ENCODE measurements around the gene RGR. TPM values are rescaled to one million over a fixed set of nuclear protein-coding genes. Genes with fewer than 3 reads are reported as not detected.

RGR gene
- polyA plus RNA-seq, 1 donor (not counting 4 experiments of a cell fraction or from before 2014, with no cell fraction given): not detected

DNA sequence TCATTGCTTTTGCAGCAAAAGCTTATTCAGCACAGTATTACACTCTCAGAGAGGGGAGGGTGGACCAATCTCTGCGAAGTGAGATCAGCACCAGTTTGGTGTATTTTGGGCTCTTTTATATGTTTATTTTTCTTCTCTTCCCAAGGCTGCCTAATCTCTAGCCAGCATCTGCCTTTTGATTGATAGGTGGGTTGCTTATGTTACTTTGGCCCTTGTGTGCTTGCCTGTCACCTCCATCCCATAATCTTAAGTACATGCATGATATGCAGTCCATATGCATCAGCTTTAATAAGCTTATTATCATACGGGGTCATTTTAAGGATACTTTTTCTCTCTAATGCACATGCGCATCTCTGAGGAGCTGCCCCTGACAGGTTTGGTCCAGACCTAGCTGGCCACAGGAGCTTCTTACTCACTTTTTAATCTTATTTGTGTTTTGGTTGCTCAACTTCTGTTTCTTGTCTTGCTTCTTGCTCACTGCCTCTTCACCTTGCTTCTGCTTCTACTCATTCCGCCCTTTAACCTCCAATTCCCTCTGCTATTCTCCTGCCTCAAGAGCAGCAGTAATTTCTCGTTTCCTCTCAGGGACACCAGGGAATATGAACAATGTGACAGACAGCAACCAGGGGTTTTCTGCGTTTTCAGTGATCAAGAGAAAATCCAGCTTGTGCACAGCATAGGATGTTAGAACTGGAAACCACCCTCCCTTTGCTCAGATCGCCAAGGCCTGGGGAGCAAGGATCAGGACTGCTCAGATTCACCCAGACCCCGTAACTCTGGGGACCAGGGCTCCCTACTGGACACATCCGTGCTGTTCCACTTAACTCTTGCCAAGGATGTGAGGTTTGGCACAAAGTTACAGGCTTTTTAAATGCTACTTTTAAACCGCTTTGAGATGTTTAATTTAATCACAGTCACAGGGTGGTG lies 10.0 kb downstream of the RGR start:
- no peaks in the 10 kb centered on the region for H3K9me1 ChIP-seq (ENCODE audit: control insufficient read depth, extremely low read depth, insufficient read depth, low read length)
- no peaks in the 10 kb centered on the region for H3K79me2 ChIP-seq (ENCODE audit: control insufficient read depth, insufficient read depth, low read length)
- H3K27me3 ChIP-seq (ENCODE audit: control insufficient read depth, extremely low read depth, insufficient read depth, low read length): no peaks in the 10 kb centered on the region
- DNase-seq (ENCODE audit: low read depth, low spot score) (no peak), FAIRE-seq (no peak)
- H3K4me2 ChIP-seq (ENCODE audit: control insufficient read depth, extremely low read depth, insufficient read depth, low read depth, low read length): no peak overlapping the region
- H3K9me3 ChIP-seq (ENCODE audit: control insufficient read depth, low read depth, low read length): no peaks in the 10 kb centered on the region
- dilution Hi-C loops (cut with MboI; ENCODE audit: extremely low pct_ligation_motif_present, low sequenced_read_pairs): no loop called here
- no peaks in the 10 kb centered on the region for H3K36me3 ChIP-seq (ENCODE audit: control insufficient read depth in 2 of 2, extremely low read depth in 1 of 2, insufficient read depth in 2 of 2, low read length in 2 of 2)
- H3K9ac ChIP-seq (ENCODE audit: control insufficient read depth, extremely low read depth, insufficient read depth, low read length): no peak overlapping the region
- TF ChIP-seq EZH2 (IDR thresholded peaks at IDR 0.05; ENCODE audit: low read length): no peak
- TF ChIP-seq, protein P1, sequence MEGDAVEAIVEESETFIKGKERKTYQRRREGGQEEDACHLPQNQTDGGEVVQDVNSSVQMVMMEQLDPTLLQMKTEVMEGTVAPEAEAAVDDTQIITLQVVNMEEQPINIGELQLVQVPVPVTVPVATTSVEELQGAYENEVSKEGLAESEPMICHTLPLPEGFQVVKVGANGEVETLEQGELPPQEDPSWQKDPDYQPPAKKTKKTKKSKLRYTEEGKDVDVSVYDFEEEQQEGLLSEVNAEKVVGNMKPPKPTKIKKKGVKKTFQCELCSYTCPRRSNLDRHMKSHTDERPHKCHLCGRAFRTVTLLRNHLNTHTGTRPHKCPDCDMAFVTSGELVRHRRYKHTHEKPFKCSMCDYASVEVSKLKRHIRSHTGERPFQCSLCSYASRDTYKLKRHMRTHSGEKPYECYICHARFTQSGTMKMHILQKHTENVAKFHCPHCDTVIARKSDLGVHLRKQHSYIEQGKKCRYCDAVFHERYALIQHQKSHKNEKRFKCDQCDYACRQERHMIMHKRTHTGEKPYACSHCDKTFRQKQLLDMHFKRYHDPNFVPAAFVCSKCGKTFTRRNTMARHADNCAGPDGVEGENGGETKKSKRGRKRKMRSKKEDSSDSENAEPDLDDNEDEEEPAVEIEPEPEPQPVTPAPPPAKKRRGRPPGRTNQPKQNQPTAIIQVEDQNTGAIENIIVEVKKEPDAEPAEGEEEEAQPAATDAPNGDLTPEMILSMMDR (optimal IDR thresholded peaks at IDR 0.05 in 1 of 3, IDR thresholded peaks at IDR 0.05 in 1 of 3, conservative IDR thresholded peaks at IDR 0.05 in 1 of 3; ENCODE audit: extremely low read depth in 1 of 3, insufficient read depth in 2 of 3, low read length in 3 of 3): no peak
- H2AFZ ChIP-seq (ENCODE audit: control insufficient read depth, low read length): no peak overlapping the region
- H3K4me3 ChIP-seq (ENCODE audit: control insufficient read depth in 2 of 3, extremely low read depth in 1 of 3, insufficient read depth in 2 of 3, low read depth in 1 of 3, low read length in 3 of 3): no peak overlapping the region
- no peaks in the 10 kb centered on the region for H3K4me1 ChIP-seq (ENCODE audit: control insufficient read depth, extremely low read depth, insufficient read depth, low read length)
- H4K20me1 ChIP-seq (ENCODE audit: control insufficient read depth, extremely low read depth, insufficient read depth, low read length): no peaks in the 10 kb centered on the region
- no peak overlapping the region for H3K27ac ChIP-seq (ENCODE audit: control insufficient read depth, insufficient read depth, low read length)

DNA sequence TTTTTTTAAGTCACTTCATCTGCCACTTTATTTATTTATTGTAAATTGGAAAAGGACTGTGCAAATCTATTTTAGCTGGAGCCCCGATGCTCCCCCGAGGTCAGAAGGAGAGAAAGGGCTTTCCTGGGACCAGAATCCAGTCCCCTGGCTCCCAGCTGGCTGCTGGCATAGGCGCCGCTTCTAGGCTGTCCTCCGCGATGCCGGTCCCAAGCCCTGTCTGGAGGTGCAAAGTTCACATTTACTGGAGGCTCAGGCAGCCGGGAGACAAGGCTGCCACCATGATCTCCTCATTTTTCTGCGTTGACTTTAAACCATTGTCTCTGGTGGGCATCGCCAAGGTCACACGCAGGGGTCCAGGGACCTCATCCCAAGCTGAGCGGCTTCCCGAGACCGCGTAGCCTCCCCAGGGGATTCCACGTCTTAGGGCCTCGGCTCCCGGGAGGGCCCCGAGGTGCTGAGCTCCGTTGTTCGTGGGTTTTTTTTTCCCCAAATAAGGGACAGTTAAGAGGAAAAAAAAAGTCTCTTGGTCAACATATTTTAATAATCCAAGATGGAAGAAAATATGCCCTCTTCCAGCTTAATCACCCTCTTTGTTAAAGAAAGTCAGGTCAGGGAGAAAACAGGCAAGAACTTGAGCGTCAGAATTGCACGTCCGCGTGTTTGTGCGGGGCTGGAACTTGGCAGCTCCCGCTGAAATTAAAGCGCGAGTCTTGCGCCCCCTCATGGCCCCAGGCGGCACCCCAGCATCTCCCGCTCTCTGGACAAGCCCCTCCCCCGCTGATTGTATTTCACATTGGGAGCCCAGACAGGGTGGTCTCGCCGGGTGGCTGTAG lies 11.9 kb downstream of the RGR start:
- DNase-seq (ENCODE audit: low read depth, low spot score) (no peak), FAIRE-seq (no peak)
- Histone ChIP-seq H3K4me3 (ENCODE audit: control insufficient read depth in 2 of 3, extremely low read depth in 1 of 3, insufficient read depth in 2 of 3, low read depth in 1 of 3, low read length in 3 of 3) (no peak overlapping the region), H3K36me3 (ENCODE audit: control insufficient read depth in 2 of 2, extremely low read depth in 1 of 2, insufficient read depth in 2 of 2, low read length in 2 of 2) (no peaks in the 10 kb centered on the region), H2AFZ (ENCODE audit: control insufficient read depth, low read length) (no peak overlapping the region), H3K4me2 (ENCODE audit: control insufficient read depth, extremely low read depth, insufficient read depth, low read depth, low read length) (no peak overlapping the region), H3K9me1 (ENCODE audit: control insufficient read depth, extremely low read depth, insufficient read depth, low read length) (no peaks in the 10 kb centered on the region), H3K9ac (ENCODE audit: control insufficient read depth, extremely low read depth, insufficient read depth, low read length) (no peak overlapping the region), H4K20me1 (ENCODE audit: control insufficient read depth, extremely low read depth, insufficient read depth, low read length) (no peaks in the 10 kb centered on the region), H3K9me3 (ENCODE audit: control insufficient read depth, low read depth, low read length) (no peaks in the 10 kb centered on the region), H3K4me1 (ENCODE audit: control insufficient read depth, extremely low read depth, insufficient read depth, low read length) (no peaks in the 10 kb centered on the region), H3K27ac (ENCODE audit: control insufficient read depth, insufficient read depth, low read length) (no peak overlapping the region), H3K79me2 (ENCODE audit: control insufficient read depth, insufficient read depth, low read length) (no peaks in the 10 kb centered on the region), H3K27me3 (ENCODE audit: control insufficient read depth, extremely low read depth, insufficient read depth, low read length) (no peaks in the 10 kb centered on the region)
- TF ChIP-seq EZH2 (IDR thresholded peaks at IDR 0.05; ENCODE audit: low read length): no peak
- TF ChIP-seq, protein P1 (optimal IDR thresholded peaks at IDR 0.05 in 1 of 3, IDR thresholded peaks at IDR 0.05 in 1 of 3, conservative IDR thresholded peaks at IDR 0.05 in 1 of 3; ENCODE audit: extremely low read depth in 1 of 3, insufficient read depth in 2 of 3, low read length in 3 of 3): peak; percentile 52 to 64 (median 62)
- dilution Hi-C loops (cut with MboI; ENCODE audit: extremely low pct_ligation_motif_present, low sequenced_read_pairs): no loop called here

Measured in keratinocyte (primary cell).